GM20431 (cell line): ENCODE results near the gene GPC5.

Experiments
- in situ Hi-C: fragments of 300-500 bp; cut with MseI, MboI; formaldehyde crosslinking; loops from one replicate; pipeline ENCODE4 v1.15.0; 2020; ENCODE audit warnings: low sequenced_read_pairs; ENCODE audit not compliant: unreplicated experiment

GPC5 gene

DNA sequence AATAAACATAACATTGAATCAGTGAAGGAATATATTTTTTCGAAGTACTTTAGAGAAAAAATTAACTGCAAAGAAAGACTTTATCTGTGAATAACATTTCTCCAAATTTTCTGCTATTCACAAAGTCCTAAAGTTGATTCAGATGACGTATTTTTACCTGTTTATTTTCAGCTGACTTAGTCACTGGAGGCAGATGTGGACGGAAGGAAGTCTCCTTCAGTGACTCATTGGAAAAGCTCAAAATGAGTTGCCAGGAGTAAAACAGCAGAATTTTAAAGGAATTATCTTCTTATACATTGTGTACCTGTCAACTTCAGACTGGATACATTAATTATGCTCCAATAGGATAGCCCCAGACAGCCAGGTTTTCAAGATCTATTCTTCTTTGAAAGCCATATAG is 1148.8 kb downstream of the GPC5 start:
- in situ Hi-C loops = no loop called here

DNA sequence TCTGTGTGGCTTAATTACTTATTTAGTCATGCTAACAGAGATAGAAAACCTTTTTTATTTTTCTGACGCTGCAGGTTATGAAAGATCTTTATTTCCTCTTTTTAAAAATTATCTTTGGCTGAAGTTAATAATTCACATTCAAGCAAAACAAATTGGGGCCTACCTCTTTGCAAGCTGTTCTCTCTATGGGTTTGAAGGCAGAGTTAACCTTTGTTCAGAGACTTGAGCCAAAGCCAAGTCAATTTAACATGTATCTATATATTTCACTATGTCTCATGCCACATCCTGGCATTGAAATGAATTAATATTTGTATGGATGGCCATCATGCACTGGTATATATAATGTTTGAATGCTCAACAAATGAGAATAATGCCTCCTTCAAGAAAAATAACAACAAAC is 1150.9 kb downstream of the GPC5 start:
- in situ Hi-C loops = no loop called here

DNA sequence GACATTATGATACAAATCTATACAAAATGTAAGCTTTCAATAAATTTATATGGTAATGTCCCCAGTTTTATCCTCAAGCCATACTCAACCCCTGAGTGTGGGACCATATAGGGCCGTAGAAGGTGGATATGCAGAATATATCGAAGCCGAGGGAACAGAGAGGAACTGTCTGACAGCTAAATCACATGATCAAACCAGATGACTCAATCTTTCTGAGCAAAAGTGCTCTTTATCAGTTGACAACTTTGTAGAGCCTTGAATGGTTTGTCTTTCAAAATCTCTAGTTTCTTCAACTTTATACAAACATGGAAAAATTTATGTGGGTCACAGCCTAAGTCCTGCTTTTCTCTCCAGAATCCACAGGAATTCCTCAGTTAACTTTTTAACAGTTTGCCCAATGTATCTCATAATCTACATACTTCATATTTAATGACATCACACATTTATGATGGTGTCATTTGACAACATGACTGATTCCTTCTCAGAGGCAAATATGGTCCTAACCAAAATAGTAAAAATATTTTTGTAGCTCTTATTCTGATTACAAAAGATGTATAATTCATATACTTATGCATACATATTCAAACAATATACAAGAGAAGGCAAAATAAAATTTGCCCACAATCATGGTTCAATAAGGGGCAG is 1155.2 kb downstream of the GPC5 start:
- in situ Hi-C loops = no loop called here

DNA sequence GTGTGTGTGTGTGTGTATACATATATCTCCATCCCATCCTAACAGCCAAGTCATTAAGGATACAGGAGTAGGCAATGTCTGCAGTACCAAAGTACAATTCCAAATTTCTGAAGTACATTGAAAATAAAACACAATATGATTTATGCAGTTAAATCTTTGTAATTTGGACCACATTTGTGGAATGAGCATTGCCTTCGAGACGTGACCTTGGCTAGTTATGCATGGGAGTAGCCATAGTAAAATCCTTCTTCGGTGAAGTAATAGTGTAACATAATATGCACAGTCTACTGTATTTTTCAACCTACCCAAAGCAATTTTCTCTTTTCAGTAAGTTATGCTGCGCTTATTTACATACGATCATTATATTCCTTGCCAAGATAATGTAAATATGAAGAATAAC is 1162.5 kb downstream of the GPC5 start:
- in situ Hi-C loops = no loop called here

DNA sequence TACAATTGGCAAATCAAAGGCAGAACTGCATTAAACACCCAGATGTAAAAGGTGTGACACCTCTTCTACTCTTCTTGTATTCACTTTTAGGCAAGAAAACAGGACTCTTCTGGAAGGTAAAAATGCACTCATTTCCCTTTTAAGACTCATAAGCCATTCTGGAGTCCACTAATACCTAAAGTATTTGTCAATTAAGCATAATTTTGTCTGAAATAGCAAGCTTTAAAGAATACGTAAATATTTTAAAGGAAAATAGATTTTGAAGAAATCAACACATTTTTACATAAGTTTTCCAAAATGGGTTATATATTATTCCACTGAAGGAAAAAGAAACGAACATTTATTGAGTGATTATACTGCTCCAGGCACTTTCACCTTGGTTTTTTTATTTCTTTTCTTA is 1166.5 kb downstream of the GPC5 start:
- in situ Hi-C loops = no loop called here

DNA sequence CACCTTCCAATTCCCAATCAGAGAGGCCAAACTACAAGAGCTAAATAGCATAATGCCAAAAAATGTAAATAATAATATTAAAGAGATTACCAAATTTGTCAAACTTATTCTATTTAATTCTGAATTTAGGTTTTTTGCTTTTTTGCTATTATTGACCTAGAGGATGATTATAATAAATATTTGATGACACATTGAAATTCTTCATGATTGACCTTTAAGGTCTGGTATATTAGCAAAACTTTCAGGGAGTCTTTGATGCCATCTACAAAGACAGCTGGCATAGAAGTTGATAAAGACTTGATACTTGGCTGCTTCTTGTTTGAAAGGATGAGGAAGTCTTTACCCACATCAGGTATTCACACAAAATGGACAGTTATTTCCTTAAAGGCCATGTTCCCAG is 1168.3 kb downstream of the GPC5 start:
- in situ Hi-C loops = no loop called here

DNA sequence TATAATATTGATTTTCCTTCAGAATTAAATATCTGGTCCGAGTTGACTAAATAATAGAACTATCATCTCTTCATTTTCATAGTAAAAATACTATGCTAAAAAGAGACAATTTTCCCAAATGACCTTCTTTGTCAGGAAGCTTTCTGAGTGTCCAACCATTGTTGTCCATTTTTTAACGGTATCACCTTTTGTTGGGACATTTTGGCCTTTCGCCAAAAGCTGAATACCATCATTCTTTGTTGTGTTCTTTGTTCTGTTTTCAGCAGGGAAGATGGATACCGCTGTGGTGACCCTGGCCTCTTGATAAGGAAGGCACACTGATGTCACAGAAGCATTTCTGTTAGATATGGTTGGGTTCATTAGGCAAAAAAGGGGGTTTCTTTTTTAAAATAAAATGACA is 1173.8 kb downstream of the GPC5 start:
- in situ Hi-C loops = no loop called here

DNA sequence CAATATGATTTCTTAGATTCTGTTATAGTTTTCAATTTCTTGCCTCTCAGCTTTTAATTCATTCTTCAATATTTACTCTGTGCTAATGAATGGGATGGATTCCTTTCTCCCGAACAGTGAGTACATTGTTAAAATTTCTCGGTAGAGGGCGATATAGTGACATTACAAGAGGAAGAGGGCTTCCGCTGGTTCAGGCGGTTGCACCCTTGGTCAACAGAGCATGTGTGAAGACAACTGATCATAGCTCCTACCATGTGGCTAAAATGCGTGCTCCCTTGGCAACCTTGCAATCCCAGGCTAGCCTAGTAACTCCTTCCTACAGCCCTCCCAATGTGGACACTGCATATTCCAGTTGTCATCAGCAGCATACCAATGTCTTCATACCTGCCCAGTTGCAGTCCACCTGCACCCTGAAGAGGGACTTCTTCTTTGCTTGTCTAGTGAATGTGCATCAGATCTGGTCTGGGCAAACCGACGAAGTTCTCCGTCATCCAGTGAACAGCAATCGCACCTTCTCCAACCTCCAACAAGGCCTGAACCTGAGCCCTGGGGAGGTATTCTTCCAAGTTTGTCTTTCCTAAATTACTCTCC is 1175.1 kb downstream of the GPC5 start:
- in situ Hi-C loops = no loop called here

DNA sequence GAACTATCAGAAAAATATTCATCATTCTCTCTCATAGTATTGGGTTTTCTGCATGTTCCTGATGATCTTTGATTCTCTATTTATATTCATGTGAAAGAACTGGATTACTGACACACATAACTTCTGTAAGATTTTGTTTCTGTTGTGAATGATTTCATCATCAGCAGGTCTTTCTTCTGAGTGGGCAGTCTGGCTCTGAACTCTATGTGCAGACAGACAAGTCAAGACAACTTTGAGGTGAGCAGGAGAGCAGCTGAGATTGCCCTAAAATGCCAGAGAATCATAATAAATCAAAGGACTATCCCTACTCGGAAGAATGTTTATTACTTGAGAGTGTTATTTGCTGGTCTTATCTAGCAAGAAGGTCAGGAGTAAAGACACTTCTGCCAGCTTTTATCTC is 1176.1 kb downstream of the GPC5 start:
- in situ Hi-C loops = no loop called here

DNA sequence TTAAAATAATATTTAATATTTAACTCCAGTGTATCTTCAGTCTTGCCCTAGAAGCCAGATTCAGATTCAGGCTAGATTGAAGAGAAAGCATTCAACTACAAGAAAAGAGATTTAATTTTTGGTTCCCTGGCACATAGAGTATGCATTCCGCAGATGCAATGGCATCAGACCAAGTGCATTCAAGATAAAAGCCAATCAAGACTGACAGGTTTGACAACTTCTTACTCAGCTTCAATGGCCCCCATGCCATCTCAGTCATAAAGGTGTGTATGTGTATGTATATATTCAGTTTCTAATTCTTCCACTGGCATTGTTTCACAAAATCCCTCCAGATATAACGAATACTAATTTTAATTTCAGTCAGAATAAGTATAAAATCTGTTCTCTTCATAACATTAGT is 1177.4 kb downstream of the GPC5 start:
- in situ Hi-C loops = no loop called here

DNA sequence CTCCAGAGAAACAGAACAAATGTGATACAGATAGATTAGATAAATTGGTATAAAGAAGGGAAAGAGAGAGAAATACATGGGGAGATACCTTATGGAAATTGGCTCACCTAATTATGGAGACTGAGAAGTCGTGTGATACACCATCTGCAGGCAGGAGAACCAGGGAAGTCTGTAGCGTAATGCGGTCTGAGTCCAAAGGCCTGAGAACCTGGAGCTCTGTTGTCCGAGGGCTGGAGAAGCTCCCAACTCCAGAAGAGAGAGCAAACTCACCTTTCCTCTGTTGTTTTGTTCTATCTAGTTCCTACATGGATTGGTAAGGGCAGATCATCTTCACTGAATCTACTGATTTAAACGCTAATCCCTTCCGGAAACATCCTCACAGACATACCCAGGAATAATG is 1179.9 kb downstream of the GPC5 start:
- in situ Hi-C loops = no loop called here

DNA sequence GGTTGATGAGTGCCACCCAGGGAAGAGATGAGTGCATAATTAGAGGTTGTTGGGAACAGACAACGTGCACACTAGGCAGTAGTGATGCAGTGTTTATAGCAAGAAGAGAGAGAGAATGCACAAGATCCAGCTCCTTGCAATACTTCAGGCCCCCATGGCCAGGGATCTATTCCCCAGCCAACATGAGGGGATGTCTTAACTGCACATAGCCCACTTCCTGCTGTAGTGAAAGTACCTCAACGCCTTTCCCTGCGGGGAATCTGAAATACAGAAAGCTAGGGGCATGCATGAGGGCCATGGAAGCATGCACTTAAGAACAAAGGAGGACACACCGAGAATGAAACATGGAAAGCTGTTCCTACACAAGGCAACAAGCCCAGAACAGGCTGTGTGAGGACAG is 1191.5 kb downstream of the GPC5 start:
- in situ Hi-C loops = no loop called here

DNA sequence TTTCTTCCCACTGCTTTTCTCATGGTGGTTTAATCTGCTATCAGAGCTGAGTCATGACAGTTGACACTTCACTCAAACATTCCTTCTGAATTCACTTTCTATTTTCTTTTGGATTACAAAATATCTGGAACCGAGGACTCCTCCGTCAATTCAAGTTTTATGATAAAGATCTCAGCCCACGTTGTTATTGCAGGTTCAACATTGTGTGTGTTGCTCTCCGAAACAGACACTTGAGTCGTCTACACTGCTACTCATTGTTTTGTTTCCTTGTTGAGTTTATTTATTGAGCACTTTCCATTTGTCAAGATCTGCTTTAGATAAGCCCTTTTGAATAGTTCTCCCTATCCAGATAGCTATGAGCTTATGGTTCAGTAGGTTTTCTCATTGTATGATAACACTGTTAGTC is 1192.1 kb downstream of the GPC5 start:
- in situ Hi-C loops = no loop called here

DNA sequence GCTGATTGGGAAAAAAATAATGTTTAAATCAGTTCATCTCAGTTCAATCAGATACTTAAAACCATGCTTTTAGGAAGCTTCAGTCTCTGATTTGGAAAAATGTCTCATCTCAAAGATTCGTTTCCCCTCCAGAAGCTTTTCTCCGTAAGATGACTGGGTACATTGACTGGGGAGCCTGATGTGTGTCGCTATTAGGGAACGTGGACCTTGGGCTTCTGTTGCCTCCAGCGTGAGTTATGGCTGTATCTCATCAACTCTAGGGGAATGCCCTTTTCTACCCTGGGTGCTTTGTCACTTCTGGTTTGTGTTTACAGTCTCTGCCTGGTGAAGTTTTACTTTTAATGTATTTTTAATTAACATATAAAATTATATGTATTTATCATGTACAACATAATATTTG is 1192.7 kb downstream of the GPC5 start:
- in situ Hi-C loops = no loop called here

DNA sequence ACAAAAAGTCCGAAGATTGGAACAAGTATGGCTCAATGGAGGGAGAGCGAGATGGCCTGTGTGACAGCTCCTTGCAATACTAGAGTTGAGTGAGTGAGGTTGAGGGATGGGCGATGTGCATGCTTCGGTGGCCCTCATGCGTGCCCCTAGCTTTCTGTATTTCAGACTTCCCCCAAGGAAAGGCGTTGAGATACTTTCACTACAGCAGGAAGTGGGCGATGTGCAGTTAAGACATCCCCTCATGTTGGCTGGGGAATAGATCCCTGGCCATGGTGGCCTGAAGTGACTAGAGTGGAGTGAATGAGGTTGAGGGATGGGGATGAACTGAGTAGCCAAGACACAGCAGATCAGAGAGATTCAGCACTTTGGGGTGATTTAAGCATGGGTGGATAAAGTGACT is 1194.3 kb downstream of the GPC5 start:
- in situ Hi-C loops = no loop called here

DNA sequence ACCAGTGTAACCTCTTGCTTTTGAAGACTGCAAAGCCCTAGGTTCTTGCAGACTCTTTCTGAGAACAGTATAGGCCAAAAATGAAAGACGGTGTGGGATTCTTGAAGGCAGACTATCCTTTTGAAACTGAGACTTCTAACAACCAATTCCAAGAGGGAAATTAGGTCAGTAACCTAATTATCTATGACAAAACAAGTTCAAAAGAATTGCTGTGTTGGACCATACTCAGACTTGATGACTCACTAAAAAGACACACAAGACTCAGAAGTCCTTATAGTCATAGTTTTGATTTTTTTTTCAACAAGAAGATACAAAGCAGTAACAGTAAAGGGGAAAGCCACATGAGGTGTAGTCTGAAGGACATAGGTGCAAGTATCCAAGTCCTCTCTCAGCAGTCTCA is 1204.1 kb downstream of the GPC5 start:
- in situ Hi-C loops = no loop called here

DNA sequence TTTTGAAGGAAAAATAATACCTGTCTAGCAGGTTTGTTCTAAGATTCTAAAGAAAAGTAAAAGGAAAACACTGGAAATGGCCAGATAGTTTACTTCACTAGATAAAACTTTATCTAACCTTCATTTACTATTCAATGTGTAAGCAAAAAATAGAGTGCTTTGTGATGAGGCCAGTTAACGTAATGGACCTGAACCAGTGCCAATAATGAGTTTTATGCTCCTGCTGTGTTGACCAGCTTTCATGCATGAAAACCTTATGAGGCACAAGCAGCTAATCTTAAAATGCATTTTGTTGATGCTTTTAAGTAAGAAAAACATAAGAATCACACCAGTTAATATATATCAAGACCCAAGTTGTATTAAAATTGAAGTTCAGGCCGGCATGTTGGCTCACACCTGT is 1211.0 kb downstream of the GPC5 start:
- in situ Hi-C loops = no loop called here

DNA sequence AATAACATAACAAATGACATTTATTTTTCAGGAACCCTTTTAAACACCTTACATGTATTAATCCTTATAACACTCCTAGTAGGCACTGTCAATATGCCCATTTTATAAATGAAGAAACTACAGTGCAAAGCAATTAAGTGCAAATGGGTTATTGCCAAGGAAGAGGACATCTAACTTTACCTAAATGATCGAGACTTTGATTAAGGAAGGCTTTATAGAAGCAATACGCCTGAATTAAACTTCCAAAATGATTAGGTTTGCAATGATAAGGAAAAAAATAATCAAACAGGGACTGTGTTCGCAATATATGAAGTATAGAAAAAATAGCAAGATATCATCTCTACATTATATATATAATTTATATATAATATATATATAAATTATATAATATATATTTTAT is 1214.5 kb downstream of the GPC5 start:
- in situ Hi-C loops = no loop called here

DNA sequence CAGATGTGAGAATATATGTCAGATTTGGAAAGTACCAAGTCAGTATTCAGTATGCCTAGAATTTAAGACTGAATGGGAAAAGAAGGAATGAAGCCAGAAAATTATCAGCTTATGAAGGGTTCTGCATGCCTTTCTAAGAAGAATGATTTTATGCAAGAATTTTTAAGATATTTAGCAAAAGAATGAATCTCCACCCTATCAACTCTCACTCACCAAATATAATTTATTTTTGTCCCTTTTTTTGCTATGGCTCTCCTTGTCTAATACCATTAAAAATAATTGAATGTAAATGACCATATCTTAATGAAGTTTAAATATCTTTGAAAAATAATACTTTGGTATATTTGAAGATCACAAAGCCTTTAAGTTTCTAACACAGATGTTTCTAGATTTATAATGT is 1215.5 kb downstream of the GPC5 start:
- in situ Hi-C loops = no loop called here

DNA sequence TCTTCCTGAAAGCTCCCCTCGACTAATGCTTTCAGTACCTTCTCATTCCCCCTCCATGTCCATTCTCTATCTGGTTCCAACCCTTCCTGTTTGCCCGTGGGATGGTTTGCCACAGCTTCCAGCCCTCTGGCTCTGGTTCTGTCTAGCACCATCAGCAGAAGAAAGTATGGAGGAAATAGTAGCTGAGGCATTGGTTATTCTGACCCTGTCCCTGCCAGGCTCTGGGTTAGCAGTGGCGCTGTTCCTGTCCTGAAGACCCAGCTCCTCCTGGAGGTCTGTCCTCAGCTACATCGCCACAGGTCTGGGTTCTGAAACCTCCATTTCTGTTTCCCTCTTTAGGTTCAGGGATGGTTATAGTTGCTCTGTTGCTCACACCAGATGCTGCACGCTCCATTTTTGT is 1223.6 kb downstream of the GPC5 start:
- in situ Hi-C loops = no loop called here

DNA sequence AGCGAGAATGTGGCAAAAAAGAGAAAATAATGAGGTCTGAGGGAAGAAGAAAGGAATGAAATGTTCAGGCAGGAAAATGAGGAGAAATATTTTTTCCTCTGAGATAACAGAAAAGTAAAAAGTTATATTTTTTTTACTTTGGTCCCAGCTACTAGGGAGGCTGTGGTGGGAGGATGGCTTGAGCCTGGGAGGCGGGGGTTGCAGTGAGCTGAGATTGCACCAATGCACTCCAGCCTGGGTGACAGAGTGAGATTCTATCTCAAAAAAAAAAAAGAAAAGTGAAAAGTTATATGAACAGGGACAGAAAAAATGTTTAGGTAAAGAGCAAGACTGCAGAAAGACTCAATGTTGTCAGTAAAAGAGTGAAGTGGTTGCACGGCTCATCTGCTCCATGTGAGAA is 1224.5 kb downstream of the GPC5 start:
- in situ Hi-C loops = no loop called here

DNA sequence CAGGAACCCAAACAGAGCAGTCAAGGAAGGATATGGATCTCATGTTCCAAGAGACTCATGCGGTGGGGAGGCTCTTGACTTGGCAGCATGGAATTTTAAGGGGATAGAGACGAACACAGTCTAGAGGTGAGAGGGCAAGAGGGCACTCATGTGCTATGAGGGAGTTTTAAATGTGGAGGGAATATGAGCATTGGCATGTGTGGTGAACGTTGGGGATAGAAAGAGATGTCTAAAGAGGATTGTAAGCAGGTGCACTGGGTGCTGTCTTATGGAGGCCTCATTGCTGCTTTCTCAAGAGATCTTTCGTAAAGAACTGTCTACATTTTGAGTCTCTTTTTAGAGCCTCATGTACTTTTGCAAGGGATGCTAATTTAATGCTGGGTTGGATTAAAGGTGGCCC is 1227.9 kb downstream of the GPC5 start:
- in situ Hi-C loops = no loop called here
